H1 (cell line): ENCODE measurements around the gene EFCAB13. TPM values are rescaled to one million over a fixed set of nuclear protein-coding genes. Genes with fewer than 3 reads are reported as not detected.

Experiments used
- BRCA1 ChIP-seq: IDR thresholded peaks from 2 replicates; pipeline ENCODE4 v1.6.1; 2012; ENCODE audit warnings: low read depth, low read length, improper control_type of control experiment
- CHD1 ChIP-seq: IDR thresholded peaks from 2 replicates; pipeline ENCODE4 v1.6.1; 2012; ENCODE audit warnings: low read depth, low read length, improper control_type of control experiment
- CHD2 ChIP-seq: IDR thresholded peaks from 2 replicates; pipeline ENCODE4 v1.6.1; 2012; ENCODE audit warnings: low read length, improper control_type of control experiment
- EP300 ChIP-seq, 2 experiments: IDR thresholded peaks; 1 replicate in 1 of 2; 2 replicates in 1 of 2; pipeline ENCODE4 v1.6.1; 2011 to 2012; ENCODE audit warnings: low read depth in 2 of 2, low read length in 2 of 2, mild to moderate bottlenecking in 2 of 2, borderline replicate concordance in 1 of 2, inconsistent platforms in 1 of 2, moderate library complexity in 1 of 2
- GTF2F1 ChIP-seq: IDR thresholded peaks from 2 replicates; pipeline ENCODE4 v1.6.1; 2012; ENCODE audit warnings: low read depth, low read length, improper control_type of control experiment, borderline replicate concordance
- KDM1A ChIP-seq: fragments of 200-600, 300-600 bp; sonication (generic); IDR thresholded peaks from 2 replicates; pipeline ENCODE4 v1.7.1; 2016; ENCODE audit warnings: mild to moderate bottlenecking, low read length, borderline replicate concordance
- SIN3A ChIP-seq, 2 experiments: IDR thresholded peaks in 1 of 2; conservative IDR thresholded peaks in 1 of 2; 2 replicates each; pipeline ENCODE4 v1.6.1; 2011 to 2012; ENCODE audit warnings: low read length in 2 of 2, improper control_type of control experiment in 1 of 2, low read depth in 1 of 2, mild to moderate bottlenecking in 1 of 2
- USF2 ChIP-seq: IDR thresholded peaks from 2 replicates; pipeline ENCODE4 v1.6.1; 2011; ENCODE audit warnings: low read length, improper control_type of control experiment
- polyA plus RNA-seq, 7 experiments: library from polyadenylated mRNA; depleted of rRNA in 3 of 7; stranded (reverse) in 5 of 7; unstranded in 2 of 7; fragments of >200 nt in 5 of 7; fragments of 200-250 nt in 2 of 7; gene quantifications; 1 replicate in 5 of 7; 2 replicates in 1 of 7; 4 replicates in 1 of 7; pipeline versions ENCODE4 v1.2.1 to v1.2.3, GENCODE V29; 2011 to 2013; ENCODE audit warnings: missing spikeins in 2 of 7, mixed read lengths in 2 of 7
- total RNA-seq: library from RNA; stranded (reverse); fragmentation: NEBNext Ultra II Directional; extraction: Animal tissue kit (Norgen Biotek cat#: 25700); gene quantifications from 2 replicates; pipeline ENCODE4 v1.2.1, GENCODE V29; 2021

Gene EFCAB13
- total and polyA plus RNA-seq, 2 of the 8 experiments (the other 6 are each of a cell fraction or from before 2014, with no cell fraction given) = 0.12 to 2.0 TPM

GRCh38 chr17:47274319-47275069 is 49.3 kb upstream of the EFCAB13 start (continued):
- no peak for TF ChIP-seq CHD1
- no peak for TF ChIP-seq KDM1A
- no peak for TF ChIP-seq EP300 (IDR thresholded peaks at IDR 0.05; ENCODE audit: borderline replicate concordance in 1 of 2, low read depth in 2 of 2, low read length in 2 of 2)
- TF ChIP-seq USF2 = no peak
- TF ChIP-seq SIN3A (conservative IDR thresholded peaks at IDR 0.05 in 1 of 2, IDR thresholded peaks at IDR 0.05 in 1 of 2; ENCODE audit: low read depth in 1 of 2, low read length in 2 of 2) = no peak
- no peak for TF ChIP-seq BRCA1
- TF ChIP-seq CHD2 = no peak
- no peak for TF ChIP-seq GTF2F1
